Measurements from ENCODE around the gene TFEC. TPM values are rescaled to one million over a fixed set of nuclear protein-coding genes. Genes with fewer than 3 reads are reported as not detected.

The TFEC gene
- total and polyA plus RNA-seq, 2 of the 4 experiments (the other 2 are of a cell fraction), result under 0.01 to 0.02 TPM

- H3K18ac ChIP-seq (ENCODE audit: low read depth, low read length), result no peak overlapping the region
- no peak for TF ChIP-seq RCOR1 (IDR thresholded peaks at IDR 0.05; ENCODE audit: insufficient replicate concordance, low read length)
- no peak for TF ChIP-seq POLR2A (IDR thresholded peaks at IDR 0.05; ENCODE audit: low read depth, low read length)
- TF ChIP-seq USF2 (IDR thresholded peaks at IDR 0.05; ENCODE audit: low read depth, low read length), result no peak
- no peak for TF ChIP-seq CEBPB (IDR thresholded peaks at IDR 0.05; ENCODE audit: low read depth, low read length)
- TF ChIP-seq RAD21 (IDR thresholded peaks at IDR 0.05; ENCODE audit: low read length), result no peak
- no peak for TF ChIP-seq SMC3 (IDR thresholded peaks at IDR 0.05; ENCODE audit: low read depth, low read length)
- no peak overlapping the region for H4K91ac ChIP-seq (ENCODE audit: insufficient read depth, low read depth, low read length)
- no peaks in the 10 kb centered on the region for H3K9me1 ChIP-seq (ENCODE audit: insufficient read depth, low read length)
- no peak overlapping the region for H4K8ac ChIP-seq (ENCODE audit: low read depth in 2 of 2, low read length in 2 of 2)
- H3K4me3 ChIP-seq (ENCODE audit: insufficient read depth, low read depth, low read length), result no peak overlapping the region
- no peak overlapping the region for H2BK120ac ChIP-seq (ENCODE audit: low read depth, low read length)
- in situ Hi-C loops (cut with MboI; ENCODE audit: low sequenced_read_pairs), result no loop called here
- H3K9me3 ChIP-seq (ENCODE audit: control insufficient read depth, insufficient read depth, low read length), result no peaks in the 10 kb centered on the region
- H3K56ac ChIP-seq (ENCODE audit: extremely low read depth, insufficient read depth, low read length), result no peak overlapping the region
- intact Hi-C loops (cut with micrococcal nuclease), result no loop called here
- H3K27ac ChIP-seq (ENCODE audit: insufficient read depth, low read length), result no peak overlapping the region
- no peaks in the 10 kb centered on the region for H4K20me1 ChIP-seq (ENCODE audit: insufficient read depth, low read length)
- no peak overlapping the region for H2BK15ac ChIP-seq (ENCODE audit: low read depth, low read length)
- H2AFZ ChIP-seq (replicated peaks; ENCODE audit: low read length, poor library complexity), result no peak overlapping the region
- H4K5ac ChIP-seq (ENCODE audit: low read depth, low read length), result no peak overlapping the region
- no peak overlapping the region for H3K9ac ChIP-seq (ENCODE audit: low read depth, low read length)
- CTCF ChIA-PET, result no interaction called here
- no peak overlapping the region for H2AK9ac ChIP-seq (replicated peaks; ENCODE audit: low read depth, low read length, poor library complexity)
- no peak overlapping the region for H3K4me2 ChIP-seq (ENCODE audit: low read depth, low read length)
- no peaks in the 10 kb centered on the region for H3K27me3 ChIP-seq (ENCODE audit: control insufficient read depth, insufficient read depth, low read length)
- no peak overlapping the region for H3K4ac ChIP-seq (ENCODE audit: low read depth, low read length)
- H3K23ac ChIP-seq (ENCODE audit: low read depth, low read length), result no peak overlapping the region
- no peaks in the 10 kb centered on the region for H3K36me3 ChIP-seq (ENCODE audit: control insufficient read depth, insufficient read depth, low read length)
- H2BK20ac ChIP-seq (ENCODE audit: low read depth, low read length), result no peak overlapping the region
- no peaks in the 10 kb centered on the region for H3K4me1 ChIP-seq (ENCODE audit: control insufficient read depth, insufficient read depth, low read length)
- H3K79me1 ChIP-seq (ENCODE audit: low read depth in 1 of 2, low read length in 2 of 2), result no peaks in the 10 kb centered on the region
- no peak overlapping the region for H2BK5ac ChIP-seq (ENCODE audit: low read depth, low read length, poor library complexity, severe bottlenecking)
- POLR2A ChIA-PET (ENCODE audit: unreplicated experiment), result interaction anchor here (0.6 kb wide), 1 partner anchor 1204 kb away, joined by 3 read pairs; no protein-coding TSS in a partner anchor
- dilution Hi-C loops (cut with HindIII; ENCODE audit: low sequenced_read_pairs, unreplicated experiment), result no loop called here
- no peak overlapping the region; the same call in 1 of the 2 replicates for H3K14ac ChIP-seq (replicated peaks; ENCODE audit: low read depth, low read length)
- WGBS, 2 experiments (ENCODE audit: extremely low coverage in 2 of 2, insufficient read length in 1 of 2), result no CpG with 5 or more reads among the region's 4 CpGs
- no TSS peak for BruUV-seq (replicated peaks)
- no peak overlapping the region for H2AK5ac ChIP-seq (ENCODE audit: low read depth, low read length)
- DNase-seq (no peak), ATAC-seq (ENCODE audit: low read depth) (peak; percentile 21; the same call in 1 of the 2 replicates)
Measured at GRCh38 chr7:115997221-115997620, 33.3 kb downstream of the TFEC start.
